NCI-H2107 treated with DMSO at 0.1 percent for 48 hours (cell line): ENCODE results near the gene KIF26B.
"Not testable (repeated sequence)": the region's sequence is repeated elsewhere in the genome, so short reads cannot be mapped to it uniquely, and the experiment has no call there.

Source experiments
- DNase-seq: peaks from one replicate; lab custom pipeline; 2025; ENCODE audit not compliant: unreplicated experiment; lab: John Stamatoyannopoulos, UW

Gene KIF26B

DNA sequence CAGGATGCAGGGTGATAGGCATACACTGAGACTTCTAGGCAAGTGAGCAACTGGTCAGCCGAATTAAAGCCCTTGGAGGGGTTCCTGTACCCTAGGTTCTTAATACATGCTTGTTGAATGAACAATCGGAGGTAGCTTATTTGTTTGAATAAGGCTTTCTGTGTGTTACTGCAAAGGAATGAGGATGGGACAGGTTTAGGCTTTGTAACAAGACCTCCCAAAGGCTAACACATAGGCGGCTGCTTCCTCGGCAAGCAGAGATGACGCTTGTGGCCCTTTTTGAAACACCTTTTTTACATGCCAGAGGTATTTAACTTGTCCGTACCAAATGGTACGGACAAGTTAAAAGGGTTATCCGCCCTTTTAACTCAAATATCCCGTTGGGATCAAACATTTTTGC lies 511.6 kb downstream of the KIF26B start:
- DNase-seq, result no peak

DNA sequence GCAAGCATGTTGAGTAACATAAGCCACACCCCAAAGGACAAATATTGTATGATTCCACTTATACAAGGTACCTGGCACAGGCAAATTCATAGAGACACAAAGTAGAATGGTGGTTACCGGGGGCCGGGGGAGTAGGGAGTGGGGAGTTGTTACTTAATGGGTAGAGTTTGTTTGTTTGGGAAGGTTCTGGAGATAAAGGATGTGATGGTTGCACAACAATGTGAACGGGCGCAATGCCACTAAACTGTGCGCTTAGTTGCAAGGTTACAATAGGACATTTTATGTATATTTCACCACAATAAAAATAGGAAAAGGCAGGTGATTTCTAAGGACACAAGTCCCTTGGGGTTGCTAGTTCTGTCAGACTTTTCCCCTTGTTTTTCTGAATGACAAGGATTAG lies 516.6 kb downstream of the KIF26B start:
- peak; percentile 53 for DNase-seq

- DNase-seq, result peak; percentile 20
Measured at GRCh38 chr1:245671966-245672767, 517.4 kb downstream of the KIF26B start.

DNA sequence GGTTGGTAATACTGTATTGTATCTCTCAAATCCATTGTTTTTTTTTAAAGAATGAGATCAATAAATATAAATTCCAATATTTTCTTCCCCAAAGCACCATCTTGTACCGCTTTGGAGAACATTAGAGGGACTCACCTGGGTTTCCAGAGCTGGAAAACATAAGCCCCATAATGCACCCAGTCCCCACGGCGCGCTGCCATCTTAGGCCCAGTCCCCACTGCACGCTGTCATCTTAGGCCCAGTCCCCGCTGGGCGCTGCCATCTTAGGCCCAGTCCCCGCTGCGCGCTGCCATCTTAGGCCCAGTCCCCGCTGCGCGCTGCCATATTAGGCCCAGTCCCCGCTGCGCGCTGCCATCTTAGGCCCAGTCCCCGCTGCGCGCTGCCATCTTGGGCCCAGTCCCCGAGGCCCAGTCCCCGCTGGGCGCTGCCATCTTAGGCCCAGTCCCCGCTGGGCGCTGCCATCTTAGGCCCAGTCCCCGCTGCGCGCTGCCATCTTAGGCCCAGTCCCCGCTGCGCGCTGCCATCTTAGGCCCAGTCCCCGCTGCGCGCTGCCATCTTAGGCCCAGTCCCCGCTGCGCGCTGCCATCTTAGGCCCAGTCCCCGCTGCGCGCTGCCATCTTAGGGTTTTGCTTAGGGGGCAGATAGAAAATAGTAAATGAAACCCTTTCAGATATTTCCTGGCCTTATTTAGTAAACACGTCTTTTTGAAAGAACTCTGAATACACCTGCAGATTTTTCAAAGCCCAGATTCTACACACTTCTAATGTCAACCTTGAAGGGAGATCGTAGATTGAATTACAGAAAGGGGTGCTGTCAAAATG lies 518.3 kb downstream of the KIF26B start:
- DNase-seq, result not testable (repeated sequence)

- DNase-seq, result no peak
Measured at GRCh38 chr1:245673881-245674414, 519.2 kb downstream of the KIF26B start.

- DNase-seq, result no peak
Measured at GRCh38 chr1:245677461-245678240, 522.9 kb downstream of the KIF26B start.

DNA sequence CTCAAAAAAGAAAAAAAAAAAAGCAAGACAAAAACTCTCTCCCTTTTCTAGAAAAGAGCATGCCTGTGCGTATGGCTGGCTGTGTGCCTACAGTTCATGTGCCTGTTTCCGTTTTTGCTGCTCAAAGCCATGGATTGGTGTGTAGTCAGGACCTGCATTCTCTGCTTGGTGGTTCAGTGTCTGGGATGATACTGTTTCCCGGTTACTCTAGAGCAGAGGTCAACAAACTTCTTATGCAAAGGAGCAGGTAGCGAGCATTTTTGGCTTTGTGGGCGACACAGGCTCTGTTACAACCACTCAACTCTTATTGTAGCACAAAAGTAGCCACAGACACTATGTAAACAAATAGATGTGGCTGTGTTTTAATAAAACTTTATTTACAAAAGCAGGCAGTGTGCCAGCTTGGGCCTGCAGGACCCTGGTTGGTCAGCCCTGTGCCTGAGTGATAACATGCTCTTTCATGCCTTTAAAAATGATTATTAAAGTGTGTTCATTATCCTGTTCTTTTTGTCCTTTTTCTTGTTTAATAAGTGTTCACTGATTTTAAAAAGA lies 524.2 kb downstream of the KIF26B start:
- no peak for DNase-seq

DNA sequence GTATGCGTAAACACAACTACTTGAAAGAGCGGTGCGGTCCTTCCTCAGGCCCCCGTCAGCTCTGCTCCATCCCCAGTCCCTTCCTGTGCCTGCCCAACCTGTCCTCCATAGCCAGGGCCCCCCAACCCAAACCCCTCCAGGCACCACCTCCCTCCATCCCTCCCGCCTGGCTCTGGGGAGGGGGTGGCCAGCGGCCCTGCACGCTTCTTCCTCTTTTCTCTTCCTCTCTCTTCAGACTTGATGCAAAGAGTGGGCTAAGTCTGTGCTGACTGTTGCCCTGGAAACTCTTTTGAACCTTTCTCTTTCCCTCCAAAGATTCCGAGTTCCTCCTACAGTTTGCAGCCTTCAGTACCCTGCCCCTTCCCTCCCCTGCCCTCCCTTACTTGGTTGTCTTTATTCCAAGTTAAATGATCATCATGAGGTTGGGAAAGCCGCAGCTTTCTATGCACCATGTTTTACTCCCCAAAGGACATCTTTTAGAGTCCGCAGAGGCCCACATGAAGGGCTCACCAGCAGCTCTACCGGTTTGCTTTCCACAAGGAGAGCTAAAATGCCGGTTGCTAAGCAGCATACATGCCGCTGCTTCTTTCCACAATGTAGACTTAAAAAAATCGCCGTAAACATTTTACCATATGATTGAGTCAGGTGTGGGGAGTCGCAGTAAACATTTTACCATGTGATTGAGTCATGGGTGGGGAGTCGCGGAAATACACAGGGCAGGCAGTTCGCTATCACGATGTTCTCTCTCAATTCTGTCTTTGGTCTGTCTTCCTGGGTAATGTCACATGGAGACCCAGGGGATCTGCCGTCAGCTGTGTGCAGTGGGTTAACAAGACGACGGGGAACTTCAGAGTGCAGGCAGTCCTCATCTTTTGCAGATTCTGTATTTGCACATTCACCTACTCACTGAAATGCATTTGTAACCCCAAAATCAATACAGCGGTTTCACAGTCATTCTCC lies 525.3 kb downstream of the KIF26B start:
- no peak for DNase-seq

DNA sequence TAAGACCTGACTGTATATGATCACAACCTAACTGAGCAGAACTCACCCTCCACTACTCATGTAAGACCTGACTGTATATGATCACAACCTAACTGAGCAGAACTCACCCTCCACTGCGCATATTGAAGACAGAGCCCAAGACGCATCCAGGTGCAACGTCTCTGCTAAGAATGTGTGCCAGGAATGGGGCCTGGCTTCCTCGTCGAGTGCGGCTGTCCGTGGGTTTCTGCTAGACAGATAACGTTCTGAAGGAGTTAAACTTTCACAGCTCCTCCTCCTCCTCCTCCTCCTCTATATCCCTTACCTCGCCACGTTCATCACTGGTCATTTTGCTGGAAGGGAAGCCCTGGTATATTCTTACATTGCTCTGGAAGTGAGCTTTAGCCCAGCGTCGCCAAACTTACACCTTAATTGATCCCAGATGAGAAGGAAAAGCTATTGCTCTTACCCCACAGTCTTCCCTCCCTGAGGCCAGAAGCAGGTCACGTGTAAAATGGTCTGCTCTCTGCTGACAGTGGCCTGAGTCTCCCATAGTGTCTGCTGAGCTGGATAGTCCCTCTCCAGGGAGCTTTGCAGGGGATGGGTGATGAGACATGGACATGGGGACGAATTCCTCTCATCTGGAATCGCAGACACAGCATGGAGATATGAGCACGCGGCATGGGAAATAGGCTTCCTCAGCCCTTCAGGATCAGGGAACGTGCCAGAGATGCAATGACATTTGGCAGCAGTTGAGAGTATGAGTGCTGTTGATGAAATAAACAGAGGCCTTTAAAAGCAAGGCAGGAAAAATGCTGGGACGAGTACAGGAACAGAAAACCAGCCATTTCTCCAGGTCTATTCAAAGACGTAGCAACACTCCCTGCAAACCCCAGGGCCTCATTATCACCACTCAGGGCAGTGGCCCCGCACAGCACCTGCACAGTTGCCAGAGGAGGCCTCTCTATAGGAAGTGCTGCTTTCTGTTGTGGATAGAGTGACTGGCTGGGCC lies 528.1 kb downstream of the KIF26B start:
- DNase-seq, result peak; percentile 43

DNA sequence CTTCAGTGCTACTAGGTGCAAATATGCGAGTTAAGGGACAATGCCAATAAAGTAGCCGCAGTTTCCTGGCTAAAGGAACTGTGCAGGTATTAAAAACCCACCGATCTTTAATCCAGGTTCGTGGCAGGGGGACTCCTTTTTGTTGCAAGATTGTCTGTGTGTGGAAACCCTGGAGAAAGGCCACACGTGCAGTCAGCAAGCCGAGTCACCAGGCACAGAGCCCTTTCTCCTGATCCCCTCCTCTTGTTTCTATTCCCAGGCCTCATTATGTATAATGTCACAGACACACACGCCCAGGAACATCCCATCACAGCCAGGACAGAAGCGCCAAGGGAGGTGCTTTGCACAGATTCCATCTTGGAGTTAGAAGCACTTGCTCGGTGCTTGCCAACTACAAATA lies 528.9 kb downstream of the KIF26B start:
- DNase-seq, result no peak

DNA sequence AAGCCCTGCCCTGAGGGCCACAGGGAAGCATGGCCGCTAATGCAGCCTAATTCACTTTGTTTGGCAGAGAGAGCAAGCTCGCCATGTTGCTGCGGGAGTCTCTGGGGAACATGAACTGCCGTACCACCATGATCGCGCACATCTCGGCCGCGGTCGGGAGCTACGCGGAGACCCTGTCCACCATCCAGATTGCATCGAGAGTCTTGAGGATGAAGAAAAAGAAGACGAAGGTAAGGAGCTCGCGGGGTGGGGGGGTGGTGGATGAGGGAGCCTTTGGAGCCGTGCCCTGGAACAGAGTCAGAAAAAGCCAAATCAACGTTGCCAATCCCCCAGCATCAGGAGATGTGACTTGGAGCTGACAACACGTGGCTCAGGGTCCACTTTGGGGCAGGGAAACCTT lies 529.4 kb downstream of the KIF26B start:
- no peak for DNase-seq

GRCh38 chr1:245684571-245684970 lies 529.8 kb downstream of the KIF26B start:
- no peak for DNase-seq

DNA sequence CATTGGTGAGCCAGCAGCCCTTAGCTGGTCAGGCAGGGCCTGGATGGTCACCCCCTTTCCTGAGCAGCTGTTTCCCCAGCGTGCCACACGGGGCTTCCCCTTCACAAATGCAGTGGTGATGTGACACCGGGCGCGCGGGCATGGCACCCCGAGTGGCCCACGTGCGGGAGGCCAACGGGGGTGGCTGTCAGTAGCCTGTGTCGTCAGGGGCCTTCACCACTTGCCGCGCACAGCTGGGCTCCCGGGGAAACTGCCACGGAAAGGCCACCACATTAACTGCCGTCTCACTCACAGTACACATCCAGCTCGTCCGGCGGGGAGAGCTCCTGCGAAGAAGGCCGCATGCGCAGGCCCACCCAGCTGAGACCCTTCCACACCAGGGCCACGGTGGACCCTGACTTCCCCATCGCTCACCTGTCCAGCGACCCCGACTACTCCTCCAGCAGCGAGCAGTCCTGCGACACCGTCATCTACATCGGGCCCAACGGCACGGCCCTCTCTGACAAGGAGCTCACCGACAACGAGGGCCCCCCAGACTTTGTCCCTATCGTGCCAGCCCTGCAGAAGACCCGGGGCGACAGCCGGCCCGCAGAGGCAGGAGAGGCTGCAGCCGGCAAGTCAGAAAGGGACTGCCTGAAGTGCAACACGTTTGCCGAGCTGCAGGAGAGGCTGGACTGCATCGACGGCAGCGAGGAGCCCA lies 530.5 kb downstream of the KIF26B start:
- DNase-seq, result no peak

DNA sequence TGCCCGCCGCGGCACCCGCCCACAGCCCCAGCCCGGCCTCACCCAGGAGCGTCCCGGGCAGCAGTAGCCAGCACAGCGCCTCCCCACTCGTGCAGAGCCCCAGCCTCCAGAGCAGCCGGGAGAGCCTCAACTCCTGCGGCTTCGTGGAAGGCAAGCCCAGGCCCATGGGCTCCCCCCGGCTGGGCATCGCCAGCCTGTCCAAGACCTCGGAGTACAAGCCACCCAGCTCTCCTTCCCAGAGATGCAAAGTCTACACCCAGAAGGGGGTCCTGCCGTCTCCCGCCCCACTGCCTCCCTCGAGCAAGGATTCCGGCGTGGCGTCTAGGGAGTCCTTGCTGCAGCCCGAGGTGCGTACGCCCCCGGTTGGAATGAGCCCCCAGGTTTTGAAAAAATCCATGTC lies 531.2 kb downstream of the KIF26B start:
- DNase-seq, result no peak

DNA sequence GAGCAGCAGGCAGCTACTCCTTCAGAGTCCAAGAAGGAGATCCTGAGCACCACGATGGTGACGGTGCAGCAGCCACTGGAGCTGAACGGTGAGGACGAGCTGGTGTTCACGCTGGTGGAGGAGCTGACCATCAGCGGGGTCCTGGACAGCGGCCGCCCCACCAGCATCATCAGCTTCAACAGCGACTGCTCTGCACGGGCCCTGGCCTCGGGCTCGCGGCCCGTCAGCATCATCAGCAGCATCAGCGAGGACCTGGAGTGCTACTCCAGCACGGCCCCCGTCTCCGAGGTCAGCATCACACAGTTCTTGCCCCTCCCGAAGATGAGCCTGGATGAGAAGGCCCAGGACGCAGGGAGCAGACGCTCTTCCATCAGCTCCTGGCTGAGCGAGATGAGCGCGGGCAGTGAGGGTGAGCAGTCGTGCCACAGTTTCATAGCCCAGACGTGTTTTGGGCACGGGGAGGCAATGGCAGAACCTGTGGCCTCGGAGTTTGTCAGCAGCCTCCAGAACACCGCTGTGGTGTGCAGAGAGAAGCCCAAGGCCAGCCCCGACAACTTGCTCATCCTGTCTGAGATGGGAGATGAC lies 531.8 kb downstream of the KIF26B start:
- DNase-seq, result no peak

GRCh38 chr1:245687152-245687635 lies 532.4 kb downstream of the KIF26B start:
- no peak for DNase-seq
